Right lobe of liver (tissue), 4 donors: ENCODE measurements around the gene CD59.

ENCODE experiments used
- POLR2A ChIP-seq: fragments of 450-650 bp; IDR thresholded peaks from one replicate; pipeline ENCODE4 v1.6.1; 2017; ENCODE audit warnings: antibody characterized with exemption, mild to moderate bottlenecking
- TF ChIP-seq, protein P1 (sequence below), 4 donors: fragments of 200-600 bp in 3 of 4; fragments of 450-650 bp in 1 of 4; IDR thresholded peaks; one replicate each; pipeline versions ENCODE4 v1.5.1 to v1.8.0; 2016 to 2022; ENCODE audit warnings: antibody characterized with exemption in 4 of 4, mild to moderate bottlenecking in 2 of 4
- donor health status: DM: no; HTN: no; CAD: no.
- donor health status: DM: no; HTN: no; CAD: no.
- donor health status: DM: no; HTN: yes; CAD: no.

DNA sequence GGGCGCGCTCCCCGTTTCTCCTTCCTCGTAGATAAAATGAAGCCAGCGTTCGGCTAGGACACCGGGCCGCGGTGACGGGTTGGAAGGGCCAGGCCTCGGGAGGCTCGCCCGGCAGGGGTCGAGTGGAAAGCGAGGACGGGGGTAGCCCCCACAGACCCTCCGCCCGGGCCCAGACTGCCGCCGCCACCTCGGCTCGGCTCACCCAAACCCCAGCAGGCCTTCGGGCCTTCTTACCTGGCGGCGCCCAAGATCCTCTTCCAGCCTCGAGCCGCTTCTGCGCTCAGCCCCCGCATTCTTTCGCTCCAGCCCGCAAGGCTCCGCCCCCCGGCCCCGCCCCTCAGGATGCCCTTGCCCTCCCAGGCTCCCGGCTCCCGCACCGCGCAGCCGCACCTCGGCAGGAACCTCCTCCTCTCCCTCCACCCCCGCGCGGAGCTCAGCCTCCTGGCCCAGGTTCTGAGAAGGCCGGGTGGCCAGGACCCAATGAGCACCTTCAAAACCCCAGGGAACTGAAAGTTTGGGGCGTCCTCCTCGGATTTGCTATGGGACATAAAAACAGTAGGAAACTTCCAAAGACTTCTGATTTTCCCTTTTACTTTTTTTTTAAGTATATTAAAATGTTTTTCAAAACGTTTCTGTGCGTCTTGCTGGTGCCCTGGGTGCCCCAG, at the start of gene CD59:
- peak; percentile 96 for TF ChIP-seq POLR2A
- TF ChIP-seq, protein P1, sequence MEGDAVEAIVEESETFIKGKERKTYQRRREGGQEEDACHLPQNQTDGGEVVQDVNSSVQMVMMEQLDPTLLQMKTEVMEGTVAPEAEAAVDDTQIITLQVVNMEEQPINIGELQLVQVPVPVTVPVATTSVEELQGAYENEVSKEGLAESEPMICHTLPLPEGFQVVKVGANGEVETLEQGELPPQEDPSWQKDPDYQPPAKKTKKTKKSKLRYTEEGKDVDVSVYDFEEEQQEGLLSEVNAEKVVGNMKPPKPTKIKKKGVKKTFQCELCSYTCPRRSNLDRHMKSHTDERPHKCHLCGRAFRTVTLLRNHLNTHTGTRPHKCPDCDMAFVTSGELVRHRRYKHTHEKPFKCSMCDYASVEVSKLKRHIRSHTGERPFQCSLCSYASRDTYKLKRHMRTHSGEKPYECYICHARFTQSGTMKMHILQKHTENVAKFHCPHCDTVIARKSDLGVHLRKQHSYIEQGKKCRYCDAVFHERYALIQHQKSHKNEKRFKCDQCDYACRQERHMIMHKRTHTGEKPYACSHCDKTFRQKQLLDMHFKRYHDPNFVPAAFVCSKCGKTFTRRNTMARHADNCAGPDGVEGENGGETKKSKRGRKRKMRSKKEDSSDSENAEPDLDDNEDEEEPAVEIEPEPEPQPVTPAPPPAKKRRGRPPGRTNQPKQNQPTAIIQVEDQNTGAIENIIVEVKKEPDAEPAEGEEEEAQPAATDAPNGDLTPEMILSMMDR (IDR thresholded peaks at IDR 0.05): no peak
